Measurements from ENCODE around the gene ZNF653. TPM values are rescaled to one million over a fixed set of nuclear protein-coding genes. Genes with fewer than 3 reads are reported as not detected.

ZNF653 gene
- total RNA-seq, 2 experiments from 2014 or later, result 14.1 to 21.5 TPM

DNA sequence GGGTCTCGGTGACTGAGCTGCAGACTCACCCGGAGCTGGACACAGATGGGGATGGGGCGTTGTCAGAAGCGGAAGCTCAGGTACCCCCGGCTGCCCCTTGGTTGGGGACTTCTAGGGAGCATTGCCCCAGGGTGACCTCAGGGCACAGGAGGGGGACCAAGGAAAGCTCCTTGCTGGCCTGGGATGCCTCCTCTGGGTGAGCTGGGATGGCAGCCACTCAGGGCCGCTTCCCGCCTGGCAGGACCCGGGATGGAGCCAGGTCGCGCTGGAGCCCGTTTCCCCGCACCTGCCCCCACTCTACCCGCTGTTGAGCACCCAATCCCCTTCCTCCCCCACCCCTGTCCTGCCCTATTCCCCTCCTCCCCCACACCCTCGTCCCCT, 59.4 kb downstream of the ZNF653 start:
- no peaks in the 10 kb centered on the region for H3K9me2 ChIP-seq (ENCODE audit: insufficient read depth, low read length)
- H3K27ac ChIP-seq (ENCODE audit: low read depth, low read length, poor library complexity, severe bottlenecking), result no peak overlapping the region
- no peaks in the 10 kb centered on the region for H3K9me3 ChIP-seq (ENCODE audit: low read length)
- no peaks in the 10 kb centered on the region for H4K20me1 ChIP-seq (ENCODE audit: insufficient read depth, low read length)
- POLR2A ChIA-PET, result no interaction called here
- H3K4me2 ChIP-seq (ENCODE audit: low read length), result no peak overlapping the region
- no peak overlapping the region for H2AFZ ChIP-seq (ENCODE audit: low read length)
- H3K4me3 ChIP-seq (ENCODE audit: low read depth, low read length, poor library complexity, severe bottlenecking), result no peak overlapping the region
- intact Hi-C loops (cut with micrococcal nuclease; ENCODE audit: unreplicated experiment), result loop anchor here (1.0 to 2.0 kb wide), 2 partner anchors 65 to 153 kb away; no protein-coding TSS in a partner anchor
- no peak for TF ChIP-seq EZH2phosphoT487 (IDR thresholded peaks at IDR 0.05; ENCODE audit: borderline replicate concordance, low read depth, low read length)
- TF ChIP-seq, protein P1, sequence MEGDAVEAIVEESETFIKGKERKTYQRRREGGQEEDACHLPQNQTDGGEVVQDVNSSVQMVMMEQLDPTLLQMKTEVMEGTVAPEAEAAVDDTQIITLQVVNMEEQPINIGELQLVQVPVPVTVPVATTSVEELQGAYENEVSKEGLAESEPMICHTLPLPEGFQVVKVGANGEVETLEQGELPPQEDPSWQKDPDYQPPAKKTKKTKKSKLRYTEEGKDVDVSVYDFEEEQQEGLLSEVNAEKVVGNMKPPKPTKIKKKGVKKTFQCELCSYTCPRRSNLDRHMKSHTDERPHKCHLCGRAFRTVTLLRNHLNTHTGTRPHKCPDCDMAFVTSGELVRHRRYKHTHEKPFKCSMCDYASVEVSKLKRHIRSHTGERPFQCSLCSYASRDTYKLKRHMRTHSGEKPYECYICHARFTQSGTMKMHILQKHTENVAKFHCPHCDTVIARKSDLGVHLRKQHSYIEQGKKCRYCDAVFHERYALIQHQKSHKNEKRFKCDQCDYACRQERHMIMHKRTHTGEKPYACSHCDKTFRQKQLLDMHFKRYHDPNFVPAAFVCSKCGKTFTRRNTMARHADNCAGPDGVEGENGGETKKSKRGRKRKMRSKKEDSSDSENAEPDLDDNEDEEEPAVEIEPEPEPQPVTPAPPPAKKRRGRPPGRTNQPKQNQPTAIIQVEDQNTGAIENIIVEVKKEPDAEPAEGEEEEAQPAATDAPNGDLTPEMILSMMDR (conservative IDR thresholded peaks at IDR 0.05; ENCODE audit: low read length), result no peak
- CTCF ChIA-PET (ENCODE audit: unreplicated experiment), result interaction anchor here (1.0 kb wide), 1 partner anchor 36 kb away, joined by 3 read pairs; no protein-coding TSS in a partner anchor
- no peaks in the 10 kb centered on the region for H3K4me1 ChIP-seq (ENCODE audit: insufficient read depth, low read length, poor library complexity, severe bottlenecking)
- H3K36me3 ChIP-seq (ENCODE audit: insufficient read depth, low read length), result peaks cover 91% of the 10 kb centered on the region
- no TSS peak for BruUV-seq (replicated peaks)
- H3K79me2 ChIP-seq (ENCODE audit: insufficient read depth, low read depth, low read length), result no peaks in the 10 kb centered on the region
- no peak for DNase-seq (ENCODE audit: low spot score)

DNA sequence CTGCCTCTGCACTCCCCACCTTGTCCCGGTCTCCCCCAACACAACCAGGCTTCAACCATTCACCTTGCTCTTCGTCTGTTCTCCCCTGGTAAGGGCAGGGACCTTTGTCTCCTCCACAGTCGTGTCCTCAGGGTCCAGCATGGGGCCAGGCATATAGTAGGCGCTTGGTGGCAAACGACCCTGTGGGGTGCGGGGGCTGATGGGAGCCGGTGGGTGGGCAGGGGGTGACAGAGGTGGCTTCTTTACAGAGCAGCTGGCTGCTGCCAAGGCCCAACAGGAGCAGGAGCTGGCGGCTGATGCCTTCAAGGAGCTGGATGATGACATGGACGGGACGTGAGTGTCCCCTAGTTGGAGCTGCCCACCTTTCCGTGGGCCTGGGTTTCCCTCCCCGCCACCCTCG, 60.5 kb downstream of the ZNF653 start:
- TF ChIP-seq, protein P1 (conservative IDR thresholded peaks at IDR 0.05; ENCODE audit: low read length), result no peak
- TF ChIP-seq EZH2phosphoT487 (IDR thresholded peaks at IDR 0.05; ENCODE audit: borderline replicate concordance, low read depth, low read length), result no peak
- no peaks in the 10 kb centered on the region for H3K9me3 ChIP-seq (ENCODE audit: low read length)
- no peaks in the 10 kb centered on the region for H3K4me1 ChIP-seq (ENCODE audit: insufficient read depth, low read length, poor library complexity, severe bottlenecking)
- no peak overlapping the region for H3K4me2 ChIP-seq (ENCODE audit: low read length)
- no peaks in the 10 kb centered on the region for H3K79me2 ChIP-seq (ENCODE audit: insufficient read depth, low read depth, low read length)
- no peak overlapping the region for H3K27ac ChIP-seq (ENCODE audit: low read depth, low read length, poor library complexity, severe bottlenecking)
- ChIA-PET CTCF (ENCODE audit: unreplicated experiment) (interaction anchor here (1.0 kb wide), 1 partner anchor 38 kb away, joined by 3 read pairs; no protein-coding TSS in a partner anchor), POLR2A (no interaction called here)
- no peak overlapping the region for H2AFZ ChIP-seq (ENCODE audit: low read length)
- H3K4me3 ChIP-seq (ENCODE audit: low read depth, low read length, poor library complexity, severe bottlenecking), result no peak overlapping the region
- no peak for DNase-seq (ENCODE audit: low spot score)
- no peaks in the 10 kb centered on the region for H4K20me1 ChIP-seq (ENCODE audit: insufficient read depth, low read length)
- H3K36me3 ChIP-seq (ENCODE audit: insufficient read depth, low read length), result peaks cover 90% of the 10 kb centered on the region
- no peaks in the 10 kb centered on the region for H3K9me2 ChIP-seq (ENCODE audit: insufficient read depth, low read length)
- intact Hi-C loops (cut with micrococcal nuclease; ENCODE audit: unreplicated experiment), result no loop called here
- BruUV-seq (replicated peaks), result no TSS peak

DNA sequence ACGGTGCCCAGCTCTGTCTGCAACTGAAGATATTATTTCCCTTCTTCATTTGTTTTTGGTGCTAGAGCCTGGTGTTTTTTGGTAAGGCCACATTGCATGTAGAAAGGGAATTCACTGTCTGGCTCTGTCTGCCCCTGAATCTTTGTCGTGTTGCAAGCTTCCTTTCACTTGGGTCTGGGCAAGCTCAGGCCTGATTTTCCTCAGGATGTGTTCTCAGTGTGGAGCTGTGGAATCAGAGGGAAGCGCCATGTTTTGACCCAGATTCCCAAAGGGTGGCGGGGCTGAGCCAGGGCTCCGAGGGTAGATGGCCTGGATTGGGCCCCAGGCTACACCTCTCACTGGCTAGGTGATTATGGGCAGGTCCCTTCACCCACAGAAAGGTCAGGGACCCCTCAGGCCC, 61.6 kb downstream of the ZNF653 start:
- intact Hi-C loops (cut with micrococcal nuclease; ENCODE audit: unreplicated experiment), result no loop called here
- no TSS peak for BruUV-seq (replicated peaks)

More for the DNA sequence above, 61.6 kb downstream of the ZNF653 start:
- H3K4me1 ChIP-seq (ENCODE audit: insufficient read depth, low read length, poor library complexity, severe bottlenecking), result no peaks in the 10 kb centered on the region
- no peak for DNase-seq (ENCODE audit: low spot score)
- POLR2A ChIA-PET, result interaction anchor here (0.6 to 1.7 kb wide), 2 partner anchors 63 to 100 kb away, joined by 5 to 6 read pairs; no protein-coding TSS in a partner anchor
- H4K20me1 ChIP-seq (ENCODE audit: insufficient read depth, low read length), result no peaks in the 10 kb centered on the region
- CTCF ChIA-PET (ENCODE audit: unreplicated experiment), result no interaction called here
- H3K9me2 ChIP-seq (ENCODE audit: insufficient read depth, low read length), result no peaks in the 10 kb centered on the region
- H3K79me2 ChIP-seq (ENCODE audit: insufficient read depth, low read depth, low read length), result no peaks in the 10 kb centered on the region
- no peak overlapping the region for H3K27ac ChIP-seq (ENCODE audit: low read depth, low read length, poor library complexity, severe bottlenecking)
- peaks cover 88% of the 10 kb centered on the region for H3K36me3 ChIP-seq (ENCODE audit: insufficient read depth, low read length)
- no peak for TF ChIP-seq EZH2phosphoT487 (IDR thresholded peaks at IDR 0.05; ENCODE audit: borderline replicate concordance, low read depth, low read length)
- TF ChIP-seq, protein P1 (conservative IDR thresholded peaks at IDR 0.05; ENCODE audit: low read length), result no peak
- no peak overlapping the region for H3K4me3 ChIP-seq (ENCODE audit: low read depth, low read length, poor library complexity, severe bottlenecking)
- no peak overlapping the region for H2AFZ ChIP-seq (ENCODE audit: low read length)
- no peak overlapping the region for H3K4me2 ChIP-seq (ENCODE audit: low read length)
- no peaks in the 10 kb centered on the region for H3K9me3 ChIP-seq (ENCODE audit: low read length)

Measured in OCI-LY7 (cell line).